ENCODE measurements around the gene PCYT2. TPM values are rescaled to one million over a fixed set of nuclear protein-coding genes. Genes with fewer than 3 reads are reported as not detected.

The PCYT2 gene
- total and polyA plus RNA-seq, 10 of the 15 experiments (the other 5 are each of a cell fraction or from before 2014, with no cell fraction given): 0.63 to 72.0 (median 45.0) TPM

DNA sequence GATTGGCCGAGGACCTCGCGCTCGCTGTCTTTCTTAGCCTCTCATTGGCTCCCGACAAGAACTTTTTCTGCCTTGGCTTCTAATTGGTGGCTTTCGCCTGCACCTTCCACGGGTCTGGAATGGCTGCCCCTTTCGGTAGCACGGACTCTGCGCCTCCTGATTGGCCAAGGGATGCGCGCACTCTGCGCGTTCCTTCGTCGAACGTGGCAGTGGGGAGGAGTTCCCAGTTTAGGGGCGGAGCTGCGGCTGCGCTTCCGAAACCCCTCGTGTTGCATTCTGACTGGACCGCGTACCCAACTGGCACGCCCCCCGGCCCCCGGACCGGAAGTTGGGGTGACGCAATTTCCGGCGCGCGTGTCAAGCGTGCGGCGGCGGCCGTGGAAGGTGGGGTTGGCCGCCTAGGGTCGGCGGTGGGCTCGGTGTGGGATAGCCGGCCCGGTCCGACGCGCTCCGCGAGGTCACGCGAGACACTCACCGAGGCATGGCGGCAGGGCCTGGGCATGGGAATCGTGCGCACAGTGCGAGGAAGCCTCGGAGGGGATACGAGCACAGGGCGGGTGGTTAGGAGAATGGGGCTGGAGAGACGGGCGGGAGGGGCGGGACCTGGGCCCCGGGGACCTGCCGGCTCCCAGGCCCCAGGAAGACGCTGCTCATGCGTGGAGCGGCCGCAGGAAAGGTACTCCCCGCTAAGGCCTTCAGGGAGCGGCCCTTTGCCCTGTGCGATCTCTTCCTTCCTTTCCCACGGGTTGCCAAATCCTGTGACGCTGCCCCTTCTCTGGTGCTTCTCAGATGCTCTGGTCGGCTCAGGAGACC, 50.2 kb downstream of the PCYT2 start (continued):
- TF ChIP-seq ZNF622 (IDR thresholded peaks at IDR 0.05): no peak
- TF ChIP-seq CHD4 (IDR thresholded peaks at IDR 0.05): no peak
- TF ChIP-seq FOXK2 (IDR thresholded peaks at IDR 0.05): peak; percentile 42; the same call in 1 of the 2 replicates
- no peak; the same call in 1 of the 2 replicates for TF ChIP-seq CHD1 (IDR thresholded peaks at IDR 0.05; ENCODE audit: low read depth, low read length)
- TF ChIP-seq CBFB (IDR thresholded peaks at IDR 0.05; ENCODE audit: low read depth): no peak
- TF ChIP-seq HDAC2 (IDR thresholded peaks at IDR 0.05): no peak
- peak; percentile 88 for TF ChIP-seq YY1 (IDR thresholded peaks at IDR 0.05; ENCODE audit: low read depth, low read length)
- TF ChIP-seq, protein P1, sequence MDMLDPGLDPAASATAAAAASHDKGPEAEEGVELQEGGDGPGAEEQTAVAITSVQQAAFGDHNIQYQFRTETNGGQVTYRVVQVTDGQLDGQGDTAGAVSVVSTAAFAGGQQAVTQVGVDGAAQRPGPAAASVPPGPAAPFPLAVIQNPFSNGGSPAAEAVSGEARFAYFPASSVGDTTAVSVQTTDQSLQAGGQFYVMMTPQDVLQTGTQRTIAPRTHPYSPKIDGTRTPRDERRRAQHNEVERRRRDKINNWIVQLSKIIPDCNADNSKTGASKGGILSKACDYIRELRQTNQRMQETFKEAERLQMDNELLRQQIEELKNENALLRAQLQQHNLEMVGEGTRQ (IDR thresholded peaks at IDR 0.05; ENCODE audit: borderline replicate concordance, low read depth, low read length): no peak; the same call in 1 of the 2 replicates
- TF ChIP-seq STAT1 (conservative IDR thresholded peaks at IDR 0.05): no peak
- peak; percentile 75 for TF ChIP-seq POLR2AphosphoS5 (IDR thresholded peaks at IDR 0.05; ENCODE audit: low read length)
- TF ChIP-seq, protein P2, sequence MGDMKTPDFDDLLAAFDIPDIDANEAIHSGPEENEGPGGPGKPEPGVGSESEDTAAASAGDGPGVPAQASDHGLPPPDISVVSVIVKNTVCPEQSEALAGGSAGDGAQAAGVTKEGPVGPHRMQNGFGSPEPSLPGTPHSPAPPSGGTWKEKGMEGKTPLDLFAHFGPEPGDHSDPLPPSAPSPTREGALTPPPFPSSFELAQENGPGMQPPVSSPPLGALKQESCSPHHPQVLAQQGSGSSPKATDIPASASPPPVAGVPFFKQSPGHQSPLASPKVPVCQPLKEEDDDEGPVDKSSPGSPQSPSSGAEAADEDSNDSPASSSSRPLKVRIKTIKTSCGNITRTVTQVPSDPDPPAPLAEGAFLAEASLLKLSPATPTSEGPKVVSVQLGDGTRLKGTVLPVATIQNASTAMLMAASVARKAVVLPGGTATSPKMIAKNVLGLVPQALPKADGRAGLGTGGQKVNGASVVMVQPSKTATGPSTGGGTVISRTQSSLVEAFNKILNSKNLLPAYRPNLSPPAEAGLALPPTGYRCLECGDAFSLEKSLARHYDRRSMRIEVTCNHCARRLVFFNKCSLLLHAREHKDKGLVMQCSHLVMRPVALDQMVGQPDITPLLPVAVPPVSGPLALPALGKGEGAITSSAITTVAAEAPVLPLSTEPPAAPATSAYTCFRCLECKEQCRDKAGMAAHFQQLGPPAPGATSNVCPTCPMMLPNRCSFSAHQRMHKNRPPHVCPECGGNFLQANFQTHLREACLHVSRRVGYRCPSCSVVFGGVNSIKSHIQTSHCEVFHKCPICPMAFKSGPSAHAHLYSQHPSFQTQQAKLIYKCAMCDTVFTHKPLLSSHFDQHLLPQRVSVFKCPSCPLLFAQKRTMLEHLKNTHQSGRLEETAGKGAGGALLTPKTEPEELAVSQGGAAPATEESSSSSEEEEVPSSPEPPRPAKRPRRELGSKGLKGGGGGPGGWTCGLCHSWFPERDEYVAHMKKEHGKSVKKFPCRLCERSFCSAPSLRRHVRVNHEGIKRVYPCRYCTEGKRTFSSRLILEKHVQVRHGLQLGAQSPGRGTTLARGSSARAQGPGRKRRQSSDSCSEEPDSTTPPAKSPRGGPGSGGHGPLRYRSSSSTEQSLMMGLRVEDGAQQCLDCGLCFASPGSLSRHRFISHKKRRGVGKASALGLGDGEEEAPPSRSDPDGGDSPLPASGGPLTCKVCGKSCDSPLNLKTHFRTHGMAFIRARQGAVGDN (IDR thresholded peaks at IDR 0.05): 0 out of 2 replicates have a peak, but pooled peaks have one; percentile 39
- TF ChIP-seq EP300 (IDR thresholded peaks at IDR 0.05; ENCODE audit: borderline replicate concordance in 1 of 2, control insufficient read depth in 1 of 2, low read depth in 2 of 2, low read length in 2 of 2): 0 out of 4 replicates have a peak, but pooled peaks of 1 of the 2 experiments have one; percentile 42
- no peak for TF ChIP-seq PAX8 (IDR thresholded peaks at IDR 0.05)
- TF ChIP-seq NFIC (IDR thresholded peaks at IDR 0.05; ENCODE audit: low read depth, low read length): no peak
- no peak for TF ChIP-seq BCL11A (IDR thresholded peaks at IDR 0.05; ENCODE audit: low read depth, low read length)
- peak; percentile 99 for TF ChIP-seq NFYB (IDR thresholded peaks at IDR 0.05; ENCODE audit: insufficient read depth, low read depth, low read length)
- TF ChIP-seq, protein P3, sequence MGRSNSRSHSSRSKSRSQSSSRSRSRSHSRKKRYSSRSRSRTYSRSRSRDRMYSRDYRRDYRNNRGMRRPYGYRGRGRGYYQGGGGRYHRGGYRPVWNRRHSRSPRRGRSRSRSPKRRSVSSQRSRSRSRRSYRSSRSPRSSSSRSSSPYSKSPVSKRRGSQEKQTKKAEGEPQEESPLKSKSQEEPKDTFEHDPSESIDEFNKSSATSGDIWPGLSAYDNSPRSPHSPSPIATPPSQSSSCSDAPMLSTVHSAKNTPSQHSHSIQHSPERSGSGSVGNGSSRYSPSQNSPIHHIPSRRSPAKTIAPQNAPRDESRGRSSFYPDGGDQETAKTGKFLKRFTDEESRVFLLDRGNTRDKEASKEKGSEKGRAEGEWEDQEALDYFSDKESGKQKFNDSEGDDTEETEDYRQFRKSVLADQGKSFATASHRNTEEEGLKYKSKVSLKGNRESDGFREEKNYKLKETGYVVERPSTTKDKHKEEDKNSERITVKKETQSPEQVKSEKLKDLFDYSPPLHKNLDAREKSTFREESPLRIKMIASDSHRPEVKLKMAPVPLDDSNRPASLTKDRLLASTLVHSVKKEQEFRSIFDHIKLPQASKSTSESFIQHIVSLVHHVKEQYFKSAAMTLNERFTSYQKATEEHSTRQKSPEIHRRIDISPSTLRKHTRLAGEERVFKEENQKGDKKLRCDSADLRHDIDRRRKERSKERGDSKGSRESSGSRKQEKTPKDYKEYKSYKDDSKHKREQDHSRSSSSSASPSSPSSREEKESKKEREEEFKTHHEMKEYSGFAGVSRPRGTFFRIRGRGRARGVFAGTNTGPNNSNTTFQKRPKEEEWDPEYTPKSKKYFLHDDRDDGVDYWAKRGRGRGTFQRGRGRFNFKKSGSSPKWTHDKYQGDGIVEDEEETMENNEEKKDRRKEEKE (IDR thresholded peaks at IDR 0.05): no peak
- TF ChIP-seq, protein P4, sequence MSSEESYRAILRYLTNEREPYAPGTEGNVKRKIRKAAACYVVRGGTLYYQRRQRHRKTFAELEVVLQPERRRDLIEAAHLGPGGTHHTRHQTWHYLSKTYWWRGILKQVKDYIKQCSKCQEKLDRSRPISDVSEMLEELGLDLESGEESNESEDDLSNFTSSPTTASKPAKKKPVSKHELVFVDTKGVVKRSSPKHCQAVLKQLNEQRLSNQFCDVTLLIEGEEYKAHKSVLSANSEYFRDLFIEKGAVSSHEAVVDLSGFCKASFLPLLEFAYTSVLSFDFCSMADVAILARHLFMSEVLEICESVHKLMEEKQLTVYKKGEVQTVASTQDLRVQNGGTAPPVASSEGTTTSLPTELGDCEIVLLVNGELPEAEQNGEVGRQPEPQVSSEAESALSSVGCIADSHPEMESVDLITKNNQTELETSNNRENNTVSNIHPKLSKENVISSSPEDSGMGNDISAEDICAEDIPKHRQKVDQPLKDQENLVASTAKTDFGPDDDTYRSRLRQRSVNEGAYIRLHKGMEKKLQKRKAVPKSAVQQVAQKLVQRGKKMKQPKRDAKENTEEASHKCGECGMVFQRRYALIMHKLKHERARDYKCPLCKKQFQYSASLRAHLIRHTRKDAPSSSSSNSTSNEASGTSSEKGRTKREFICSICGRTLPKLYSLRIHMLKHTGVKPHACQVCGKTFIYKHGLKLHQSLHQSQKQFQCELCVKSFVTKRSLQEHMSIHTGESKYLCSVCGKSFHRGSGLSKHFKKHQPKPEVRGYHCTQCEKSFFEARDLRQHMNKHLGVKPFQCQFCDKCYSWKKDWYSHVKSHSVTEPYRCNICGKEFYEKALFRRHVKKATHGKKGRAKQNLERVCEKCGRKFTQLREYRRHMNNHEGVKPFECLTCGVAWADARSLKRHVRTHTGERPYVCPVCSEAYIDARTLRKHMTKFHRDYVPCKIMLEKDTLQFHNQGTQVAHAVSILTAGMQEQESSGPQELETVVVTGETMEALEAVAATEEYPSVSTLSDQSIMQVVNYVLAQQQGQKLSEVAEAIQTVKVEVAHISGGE (CRISPR knock-in tag; IDR thresholded peaks at IDR 0.05): no peak
- TF ChIP-seq POLR2AphosphoS2 (IDR thresholded peaks at IDR 0.05; ENCODE audit: low read depth, low read length): peak; percentile 68; the same call in 1 of the 2 replicates

All from GM12878 (cell line).